H1 (cell line): ENCODE measurements around the gene NFASC. TPM values are rescaled to one million over a fixed set of nuclear protein-coding genes. Genes with fewer than 3 reads are reported as not detected.
A peak's percentile ranks its signal among the peaks of the same experiment; 100 is the strongest.

Experiments used
- CTCF ChIA-PET: fragments of 300-600 bp; sonication (Branson Sonifier 250); formaldehyde crosslinking; loops from one replicate; lab custom pipeline; 2021; ENCODE audit not compliant: partially characterized antibody; lab: Charles Lee
- POLR2A ChIA-PET: fragments of 300-600 bp; sonication (Branson Sonifier 250); formaldehyde crosslinking; loops from one replicate; lab custom pipeline; 2021; ENCODE audit warnings: inconsistent platforms; ENCODE audit not compliant: partially characterized antibody; lab: Charles Lee
- DNase-seq, 2 experiments: peaks; one replicate each; pipeline versions ENCODE4 v3.0.0 to v3.0.0-alpha.2; 2010 to 2022; ENCODE audit warnings: low spot score in 2 of 2, low read depth in 1 of 2, mixed read lengths in 1 of 2
- FAIRE-seq: peaks from 2 replicates; lab custom pipeline; 2011; peaks lifted over from hg19 to GRCh38; lab: Jason Lieb, UNC
- H2AFZ ChIP-seq: 2 replicates; pipeline ENCODE4 v1.8.1; 2012; ENCODE audit warnings: low read length, inconsistent platforms
- H2AK5ac ChIP-seq: 2 replicates; pipeline ENCODE4 v1.6.1; 2013; ENCODE audit warnings: low read depth, low read length
- H2BK120ac ChIP-seq: replicated peaks from 2 replicates; pipeline ENCODE3; 2013; ENCODE audit warnings: low read depth, low read length, inconsistent platforms
- H2BK12ac ChIP-seq: 2 replicates; pipeline ENCODE4 v1.6.1; 2013; ENCODE audit warnings: low read depth, low read length
- H2BK15ac ChIP-seq: 2 replicates; pipeline ENCODE4 v1.6.1; 2013; ENCODE audit warnings: low read length
- H2BK20ac ChIP-seq: 2 replicates; pipeline ENCODE4 v1.6.1; 2013; ENCODE audit warnings: low read length
- H2BK5ac ChIP-seq: 2 replicates; pipeline ENCODE4 v1.6.1; 2013; ENCODE audit warnings: low read depth, low read length
- H3K14ac ChIP-seq: 2 replicates; pipeline ENCODE4 v1.6.1; 2013; ENCODE audit warnings: inconsistent platforms; ENCODE audit not compliant: insufficient read length
- H3K18ac ChIP-seq: 2 replicates; pipeline ENCODE4 v1.6.1; 2013; ENCODE audit warnings: low read length; ENCODE audit errors: extremely low read depth
- H3K23ac ChIP-seq: 2 replicates; pipeline ENCODE4 v1.6.1; 2013; ENCODE audit warnings: inconsistent platforms; ENCODE audit not compliant: insufficient read length
- H3K23me2 ChIP-seq: 2 replicates; pipeline ENCODE4 v1.6.1; 2013; ENCODE audit warnings: low read depth, low read length
- H3K27ac ChIP-seq: 2 replicates; pipeline ENCODE4 v1.6.1; 2011; ENCODE audit warnings: low read depth, low read length, inconsistent platforms
- H3K27me3 ChIP-seq, 4 experiments: replicated peaks in 1 of 4; 1 replicate in 1 of 4; 2 replicates in 3 of 4; pipeline versions ENCODE4 v1.6.1 to v1.8.1; 2011 to 2013; ENCODE audit warnings: low read length in 3 of 4, mild to moderate bottlenecking in 3 of 4, inconsistent platforms in 2 of 4, mixed read lengths in 2 of 4, moderate library complexity in 1 of 4; ENCODE audit not compliant: control insufficient read depth in 3 of 4, insufficient read depth in 3 of 4; ENCODE audit errors: extremely low read depth in 1 of 4
- H3K36me3 ChIP-seq, 4 experiments: 2 replicates each; pipeline versions ENCODE4 v1.6.1 to v1.8.1; 2011 to 2013; ENCODE audit warnings: mild to moderate bottlenecking in 4 of 4, low read length in 3 of 4, moderate library complexity in 2 of 4, control low read depth in 1 of 4, inconsistent platforms in 1 of 4; ENCODE audit not compliant: insufficient read depth in 4 of 4, control insufficient read depth in 2 of 4
- H3K4ac ChIP-seq: replicated peaks from 2 replicates; pipeline ENCODE3; 2013; ENCODE audit warnings: low read length, low read depth, mixed read lengths, inconsistent platforms; ENCODE audit not compliant: insufficient read length
- H3K4me1 ChIP-seq, 4 experiments: replicated peaks in 1 of 4; 1 replicate in 1 of 4; 2 replicates in 3 of 4; pipeline versions ENCODE4 v1.6.1 to v1.8.1; 2011 to 2013; ENCODE audit warnings: low read length in 3 of 4, inconsistent platforms in 2 of 4, mixed read lengths in 1 of 4; ENCODE audit not compliant: insufficient read depth in 4 of 4, control insufficient read depth in 3 of 4
- H3K4me2 ChIP-seq, 2 experiments: 2 replicates each; pipeline versions ENCODE4 v1.6.1 to v1.8.1; 2011 to 2013; ENCODE audit warnings: low read depth in 2 of 2, low read length in 2 of 2, control low read depth in 1 of 2, inconsistent platforms in 1 of 2, mild to moderate bottlenecking in 1 of 2; ENCODE audit not compliant: insufficient read depth in 1 of 2
- H3K4me3 ChIP-seq, 4 experiments: fragments of 200-600, 300-600 bp in 1 of 4; sonication (generic), shearing (Covaris generic), sonication (Bioruptor Twin) in 1 of 4; 2 replicates each; pipeline versions ENCODE4 v1.5.1 to v1.8.1; 2011 to 2016; ENCODE audit warnings: low read length in 4 of 4, low read depth in 3 of 4, control low read depth in 2 of 4, inconsistent platforms in 2 of 4, mild to moderate bottlenecking in 2 of 4, mixed read lengths in 1 of 4, moderate library complexity in 1 of 4; ENCODE audit not compliant: insufficient read depth in 2 of 4; ENCODE audit errors: extremely low read depth in 1 of 4
- H3K56ac ChIP-seq: replicated peaks from 2 replicates; pipeline ENCODE3; 2013; ENCODE audit warnings: low read depth, mild to moderate bottlenecking, mixed read lengths, low read length, inconsistent platforms; ENCODE audit not compliant: insufficient read length
- H3K79me1 ChIP-seq: 2 replicates; pipeline ENCODE4 v1.6.1; 2013; ENCODE audit warnings: low read depth, low read length, control low read depth
- H3K79me2 ChIP-seq, 2 experiments: 2 replicates each; pipeline versions ENCODE4 v1.6.1 to v1.8.1; 2012 to 2013; ENCODE audit warnings: low read length in 2 of 2, mild to moderate bottlenecking in 2 of 2, inconsistent platforms in 1 of 2; ENCODE audit not compliant: insufficient read depth in 2 of 2, control insufficient read depth in 1 of 2
- H3K9ac ChIP-seq, 4 experiments: replicated peaks in 1 of 4; 1 replicate in 1 of 4; 2 replicates in 3 of 4; pipeline versions ENCODE4 v1.6.1 to v1.8.1; 2011 to 2013; ENCODE audit warnings: low read depth in 3 of 4, low read length in 3 of 4, control low read depth in 2 of 4, mild to moderate bottlenecking in 2 of 4, moderate library complexity in 2 of 4, inconsistent platforms in 1 of 4; ENCODE audit errors: extremely low read depth in 1 of 4
- H3K9me3 ChIP-seq, 2 experiments: 2 replicates each; pipeline versions ENCODE4 v1.6.1 to v1.8.1; 2012 to 2013; ENCODE audit warnings: mild to moderate bottlenecking in 2 of 2, moderate library complexity in 2 of 2, control low read depth in 1 of 2, inconsistent platforms in 1 of 2, low read depth in 1 of 2, low read length in 1 of 2, mixed read lengths in 1 of 2; ENCODE audit not compliant: insufficient read depth in 2 of 2
- H4K20me1 ChIP-seq, 2 experiments: replicated peaks in 1 of 2; 2 replicates each; pipeline versions ENCODE3 to v1.8.1; 2011 to 2013; ENCODE audit warnings: inconsistent platforms in 2 of 2, low read length in 2 of 2, mild to moderate bottlenecking in 1 of 2; ENCODE audit not compliant: insufficient read depth in 2 of 2, control insufficient read depth in 1 of 2
- H4K5ac ChIP-seq: 2 replicates; pipeline ENCODE4 v1.6.1; 2013; ENCODE audit warnings: low read length, low read depth, mixed read lengths, inconsistent platforms; ENCODE audit not compliant: insufficient read length
- H4K8ac ChIP-seq: 2 replicates; pipeline ENCODE4 v1.8.0; 2013; ENCODE audit warnings: mild to moderate bottlenecking, moderate library complexity, low read length, inconsistent platforms; ENCODE audit not compliant: insufficient read depth; ENCODE audit errors: extremely low read depth
- H4K91ac ChIP-seq: replicated peaks from 2 replicates; pipeline ENCODE3; 2013; ENCODE audit warnings: low read length, mixed read lengths, inconsistent platforms; ENCODE audit not compliant: insufficient read length
- CHD1 ChIP-seq: IDR thresholded peaks from 2 replicates; pipeline ENCODE4 v1.6.1; 2012; ENCODE audit warnings: low read depth, low read length, improper control_type of control experiment
- CREB1 ChIP-seq: IDR thresholded peaks from 2 replicates; pipeline ENCODE4 v1.6.1; 2012; ENCODE audit warnings: inconsistent platforms
- KDM4A ChIP-seq: IDR thresholded peaks from one replicate; pipeline ENCODE4 v1.7.1; 2012; ENCODE audit warnings: low read depth, mild to moderate bottlenecking, moderate library complexity, low read length, inconsistent platforms; ENCODE audit not compliant: severe bottlenecking
- POLR2A ChIP-seq, 2 experiments: IDR thresholded peaks; 1 replicate in 1 of 2; 2 replicates in 1 of 2; pipeline ENCODE4 v1.6.1; 2011; ENCODE audit warnings: low read depth in 2 of 2, low read length in 2 of 2, mild to moderate bottlenecking in 2 of 2; ENCODE audit errors: control extremely low read depth in 1 of 2
- POLR2AphosphoS5 ChIP-seq: IDR thresholded peaks from 2 replicates; pipeline ENCODE4 v1.6.1; 2011; ENCODE audit warnings: low read depth, low read length
- TAF1 ChIP-seq: IDR thresholded peaks from 2 replicates; pipeline ENCODE4 v1.6.1; 2011; ENCODE audit warnings: mild to moderate bottlenecking, low read depth, low read length
- whole genome bisulfite sequencing, 2 experiments: shearing (Covaris generic) in 1 of 2; methylation state at CpG; one replicate each; pipeline versions ENCODE4 v1.1.6 to v1.1.7; 2013 to 2015; ENCODE audit warnings: low lambda C conversion rate in 2 of 2, mixed read lengths in 2 of 2, inconsistent platforms in 1 of 2, low coverage in 1 of 2, missing lambda C conversion rate in 1 of 2; ENCODE audit not compliant: insufficient replicate concordance in 2 of 2, insufficient coverage in 1 of 2, insufficient read length in 1 of 2; ENCODE audit errors: extremely low coverage in 1 of 2, missing lambda C conversion rate in 1 of 2; 5-methylcytosine and 5-hydroxymethylcytosine counted together
- polyA plus RNA-seq, 7 experiments: library from polyadenylated mRNA; depleted of rRNA in 3 of 7; stranded (reverse) in 5 of 7; unstranded in 2 of 7; fragments of >200 nt in 5 of 7; fragments of 200-250 nt in 2 of 7; gene quantifications; 1 replicate in 5 of 7; 2 replicates in 1 of 7; 4 replicates in 1 of 7; pipeline versions ENCODE4 v1.2.1 to v1.2.3, GENCODE V29; 2011 to 2013; ENCODE audit warnings: missing spikeins in 2 of 7, mixed read lengths in 2 of 7
- total RNA-seq: library from RNA; stranded (reverse); fragmentation: NEBNext Ultra II Directional; extraction: Animal tissue kit (Norgen Biotek cat#: 25700); gene quantifications from 2 replicates; pipeline ENCODE4 v1.2.1, GENCODE V29; 2021

NFASC gene
- total and polyA plus RNA-seq, 2 of the 8 experiments (the other 6 are each of a cell fraction or from before 2014, with no cell fraction given), result 5.0 to 15.2 TPM

DNA sequence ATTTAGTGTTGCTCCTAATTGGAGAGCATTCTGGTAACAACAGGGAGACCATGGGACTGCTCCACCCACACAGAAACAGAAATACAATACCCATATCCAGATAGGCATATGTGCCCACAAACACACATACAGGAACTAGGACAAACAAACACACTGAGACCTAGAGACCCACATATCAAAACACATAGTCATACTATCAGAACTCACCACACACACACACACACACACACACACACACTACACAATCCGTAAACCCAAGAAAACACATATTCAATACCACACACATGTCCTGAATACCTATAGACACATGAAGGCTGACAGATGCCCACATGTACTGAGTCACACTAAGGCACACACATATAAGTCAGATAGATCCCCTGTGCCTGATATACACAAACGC lies 3.5 kb upstream of the NFASC start:
- H3K56ac ChIP-seq, result no peak overlapping the region
- no peak overlapping the region for H2BK5ac ChIP-seq
- H4K5ac ChIP-seq, result no peak overlapping the region
- H2AFZ ChIP-seq, result no peak overlapping the region
- H3K27me3 ChIP-seq, result no peaks in the 10 kb centered on the region
- no peak overlapping the region for H3K14ac ChIP-seq
- no peak overlapping the region for H2BK20ac ChIP-seq
- H2BK15ac ChIP-seq, result no peak overlapping the region
- H3K79me2 ChIP-seq, result no peaks in the 10 kb centered on the region
- no peak overlapping the region for H3K4me2 ChIP-seq
- no peak overlapping the region for H4K8ac ChIP-seq
- H4K91ac ChIP-seq, result no peak overlapping the region
- WGBS, 2 experiments, result 95% methylated on average over 2 of the region's 2 CpGs; no CpG with 5 or more reads in 1 of the 2 experiments
- no peak for DNase-seq
- ChIA-PET POLR2A (interaction anchor here (1.6 kb wide), 1 partner anchor 9 kb away, joined by 3 read pairs; no protein-coding TSS in a partner anchor), CTCF (interaction anchor here (1.0 to 1.2 kb wide), 3 partner anchors 14 to 60 kb away, joined by 3 to 5 read pairs (median 4); no protein-coding TSS in a partner anchor)
- no peaks in the 10 kb centered on the region for H3K9me3 ChIP-seq
- no peak for FAIRE-seq
- 0 out of 2 replicates have a peak overlapping the region, but pooled peaks have one; percentile 65 for H2AK5ac ChIP-seq
- H3K18ac ChIP-seq, result no peak overlapping the region
- no peak overlapping the region for H3K9ac ChIP-seq
- peaks cover 0 to 8% (median 0%) of the 10 kb centered on the region in 4 experiments; a peak in 4 of 7 replicates for H3K4me1 ChIP-seq
- no peaks in the 10 kb centered on the region; the same call in 1 of the 2 replicates for H3K23me2 ChIP-seq
- H2BK120ac ChIP-seq, result no peak overlapping the region
- H2BK12ac ChIP-seq, result 0 out of 2 replicates have a peak overlapping the region, but pooled peaks have one; percentile 33
- no peaks in the 10 kb centered on the region for H4K20me1 ChIP-seq
- no peak overlapping the region for H3K4me3 ChIP-seq
- H3K23ac ChIP-seq, result no peak overlapping the region
- H3K79me1 ChIP-seq, result peaks cover 4% of the 10 kb centered on the region; the same call in 1 of the 2 replicates
- H3K27ac ChIP-seq, result no peak overlapping the region
- no peak overlapping the region for H3K4ac ChIP-seq
- no peaks in the 10 kb centered on the region for H3K36me3 ChIP-seq
- TF ChIP-seq TAF1 (no peak), POLR2AphosphoS5 (no peak), CREB1 (no peak), POLR2A (IDR thresholded peaks at IDR 0.05; ENCODE audit: control extremely low read depth in 1 of 2, low read depth in 2 of 2, low read length in 2 of 2) (no peak), CHD1 (no peak), KDM4A (no peak)
